ENCODE measurements around the gene GRIN2A. TPM values are rescaled to one million over a fixed set of nuclear protein-coding genes. Genes with fewer than 3 reads are reported as not detected.

GRIN2A gene
- total RNA-seq, 1 donor from 2014 or later: 4.1 TPM

DNA sequence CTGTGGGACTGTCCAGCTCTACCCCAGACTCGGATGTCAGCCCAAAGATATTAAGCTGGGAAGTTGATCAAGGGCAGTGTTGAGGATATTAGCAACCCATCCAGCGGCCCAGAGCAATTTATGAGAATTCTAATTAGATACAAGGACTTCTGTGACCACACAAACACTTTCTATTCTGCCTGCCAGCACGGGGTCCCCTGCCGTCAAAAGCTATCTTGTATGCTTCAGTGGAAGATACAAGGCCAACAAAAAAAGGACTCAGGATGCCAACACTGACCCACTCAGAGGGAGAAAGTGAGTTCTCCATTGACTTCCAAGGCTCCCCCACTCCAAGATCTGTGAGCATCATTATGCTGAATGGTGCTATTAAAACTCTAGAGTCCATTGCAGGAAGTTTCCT, 390.7 kb downstream of the GRIN2A start:
- ATAC-seq (ENCODE audit: poor library complexity): no peak
- intact Hi-C loops (cut with DNase I): no loop called here
- no peak for DNase-seq

DNA sequence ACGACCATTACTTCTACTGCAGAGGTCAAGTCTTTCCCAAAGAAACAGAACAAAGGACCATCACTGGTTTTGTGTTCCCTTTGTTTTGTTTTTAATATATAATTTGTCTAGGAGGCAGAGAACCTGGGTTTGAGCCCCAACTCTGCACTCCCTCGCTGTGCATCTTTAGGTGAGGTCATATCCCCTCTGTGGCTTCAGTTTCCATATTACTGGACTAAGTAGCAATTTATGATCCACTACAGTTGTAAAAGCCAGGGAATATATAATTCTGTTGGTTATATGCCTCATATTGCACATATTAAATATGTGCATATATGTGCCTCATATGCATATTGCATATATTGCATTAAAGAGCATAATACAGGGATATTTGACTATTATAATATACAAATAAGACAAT, 392.0 kb downstream of the GRIN2A start:
- ATAC-seq (ENCODE audit: poor library complexity) (no peak), DNase-seq (no peak)
- intact Hi-C loops (cut with DNase I): no loop called here

DNA sequence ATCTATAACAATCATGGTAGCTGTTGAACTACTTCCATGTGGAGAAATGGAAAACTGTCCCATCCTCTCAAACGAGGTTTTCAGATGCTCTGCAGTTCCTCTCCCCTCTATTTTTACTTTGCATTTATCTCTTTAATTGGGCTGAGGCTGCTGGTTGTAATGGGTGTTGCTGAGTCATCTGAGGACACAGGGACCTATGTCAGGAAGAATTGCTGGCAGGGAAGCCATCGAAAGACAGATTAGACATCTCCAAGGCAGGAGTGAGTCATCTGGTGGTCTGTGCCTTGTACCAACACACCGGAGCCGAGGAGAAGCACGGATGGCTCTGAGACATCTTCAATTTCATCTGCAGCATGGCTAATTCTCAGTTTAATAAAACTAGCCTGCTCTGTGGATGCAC, 394.5 kb downstream of the GRIN2A start:
- DNase-seq: no peak
- ATAC-seq (ENCODE audit: poor library complexity): peak; percentile 75

DNA sequence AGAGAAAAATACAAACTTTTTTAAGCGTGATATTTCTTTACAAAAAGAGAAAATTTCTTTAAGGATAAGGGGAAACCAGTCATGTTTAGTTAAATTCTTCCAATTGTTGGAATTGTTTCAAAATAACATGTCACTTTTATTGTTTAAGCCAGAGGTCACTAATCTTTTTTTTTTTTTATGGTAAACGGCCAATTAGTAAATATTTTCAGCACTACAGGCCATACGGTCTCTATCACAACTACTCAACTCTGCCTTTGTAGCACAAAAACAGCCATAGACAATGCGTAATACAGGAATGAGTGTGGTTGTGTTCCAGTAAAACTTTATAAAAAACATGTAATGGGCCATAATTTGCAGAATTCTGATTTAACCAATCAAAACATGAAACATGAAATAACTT, 401.4 kb downstream of the GRIN2A start:
- intact Hi-C loops (cut with DNase I): no loop called here
- ATAC-seq (ENCODE audit: poor library complexity) (no peak), DNase-seq (no peak)

More for the DNA sequence above, 394.5 kb downstream of the GRIN2A start:
- intact Hi-C loops (cut with DNase I): no loop called here

DNA sequence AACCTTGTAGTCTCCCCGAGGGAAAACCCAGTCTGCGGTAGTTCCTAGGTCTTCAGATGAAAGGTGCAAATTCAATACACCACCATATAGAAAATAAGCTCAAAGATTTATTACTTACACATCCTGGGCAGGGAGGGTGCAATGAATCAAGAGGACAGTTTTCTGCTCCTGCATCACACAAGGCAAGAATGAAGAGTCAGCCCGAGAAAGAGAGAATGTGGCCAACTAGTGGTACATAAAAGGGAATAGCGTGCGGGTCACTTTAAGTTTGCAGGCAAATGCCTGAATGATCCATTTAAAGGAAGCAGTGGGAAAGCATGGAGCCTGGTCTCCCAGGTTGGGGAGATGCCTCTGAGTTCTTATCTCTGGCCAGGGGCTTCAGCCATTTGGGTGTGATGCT, 403.4 kb downstream of the GRIN2A start:
- DNase-seq (no peak), ATAC-seq (ENCODE audit: poor library complexity) (no peak)
- intact Hi-C loops (cut with DNase I): no loop called here

DNA sequence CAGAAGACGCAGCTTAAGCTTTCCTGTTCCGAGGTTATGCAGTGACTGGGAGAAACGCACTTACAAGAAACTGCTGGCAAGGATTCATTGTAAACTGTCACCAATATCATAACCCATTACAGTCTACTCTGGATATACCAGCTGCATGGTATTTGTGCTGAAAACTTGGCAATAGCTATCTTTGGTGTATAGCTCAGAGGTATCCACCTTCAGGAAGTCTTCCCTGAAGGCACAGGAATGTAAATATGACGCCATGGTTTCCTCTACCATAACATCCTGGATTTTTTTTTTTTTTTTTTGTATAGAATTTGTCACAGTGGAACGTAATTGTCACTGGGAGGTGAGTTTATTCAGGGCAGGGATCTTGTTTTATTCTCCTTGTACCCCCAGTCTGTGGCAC, 406.2 kb downstream of the GRIN2A start:
- DNase-seq: no peak
- no peak for ATAC-seq (ENCODE audit: poor library complexity)
- intact Hi-C loops (cut with DNase I): no loop called here

DNA sequence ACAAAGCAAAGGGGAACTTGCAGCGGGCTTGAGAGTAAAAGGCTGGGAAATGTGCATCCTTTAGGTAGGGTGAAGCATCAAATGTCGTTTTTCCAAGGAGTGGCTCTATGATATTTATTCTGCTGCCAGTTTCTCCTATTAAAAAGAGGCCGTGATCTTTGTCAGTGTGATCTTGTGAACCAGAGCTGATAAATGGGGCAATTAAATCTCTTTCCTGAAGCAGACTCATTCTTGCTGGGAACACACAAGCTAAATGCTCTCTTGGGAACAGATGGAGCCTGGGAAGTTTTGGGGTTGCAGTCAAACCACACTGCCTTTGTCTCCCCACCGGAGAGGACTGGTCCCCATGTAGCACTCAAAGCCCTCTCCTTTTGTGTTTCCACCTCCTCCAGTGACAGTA, 408.9 kb downstream of the GRIN2A start:
- DNase-seq: no peak
- ATAC-seq (ENCODE audit: poor library complexity): no peak
- intact Hi-C loops (cut with DNase I): no loop called here

DNA sequence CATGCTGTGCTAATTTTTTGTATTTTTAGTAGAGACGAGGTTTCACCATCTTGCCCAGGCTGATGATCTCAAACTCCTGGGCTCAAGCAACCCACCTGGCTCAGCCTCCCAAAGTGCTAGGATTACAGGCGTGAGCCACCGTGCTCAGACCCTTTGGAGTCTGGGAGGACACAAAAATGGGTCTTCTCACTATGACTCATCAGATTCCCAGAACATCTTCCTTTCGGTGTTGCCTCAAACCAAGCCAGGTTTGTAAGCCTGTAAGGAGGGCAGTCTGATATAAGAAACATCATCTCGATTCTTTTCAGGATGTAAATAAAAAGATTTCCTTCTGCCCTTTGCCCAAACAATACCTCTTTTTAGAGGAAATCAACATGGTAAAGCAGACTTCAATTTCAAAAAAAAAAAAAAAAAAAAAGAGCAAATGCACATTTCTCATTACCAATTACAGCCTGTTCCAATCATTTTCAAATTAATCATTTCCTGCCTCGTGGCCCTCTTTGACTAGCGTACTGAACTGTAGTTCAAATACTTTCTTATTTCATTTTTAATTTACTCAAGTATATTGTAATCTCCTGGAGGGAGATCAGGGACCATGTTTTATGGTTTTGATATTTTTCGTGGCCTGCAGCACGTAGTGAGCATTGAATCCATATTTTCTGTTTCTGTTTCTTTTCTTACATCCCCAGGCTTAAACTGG, 409.6 kb downstream of the GRIN2A start:
- DNase-seq: no peak
- no peak for ATAC-seq (ENCODE audit: poor library complexity)
- intact Hi-C loops (cut with DNase I): no loop called here

DNA sequence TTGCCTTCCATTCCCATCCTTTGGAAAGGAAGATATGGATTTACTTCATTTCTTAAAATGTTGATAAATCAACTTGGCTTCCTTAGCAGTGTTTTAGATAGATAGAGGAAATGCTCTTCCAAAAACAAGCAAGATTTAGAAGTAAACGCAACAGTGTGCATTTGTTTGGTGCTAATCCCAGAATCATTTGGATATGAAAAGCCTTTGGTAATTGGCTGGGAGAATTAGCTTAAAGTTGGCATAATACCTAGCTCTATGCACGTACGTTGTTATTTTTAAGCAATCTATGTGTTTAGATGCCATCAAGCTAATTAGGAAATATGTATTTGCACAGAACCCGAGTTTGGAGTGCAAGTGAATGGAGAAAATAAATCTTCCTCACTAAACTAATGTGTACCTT, 415.3 kb downstream of the GRIN2A start:
- DNase-seq: no peak
- intact Hi-C loops (cut with DNase I): no loop called here
- ATAC-seq (ENCODE audit: poor library complexity): no peak

DNA sequence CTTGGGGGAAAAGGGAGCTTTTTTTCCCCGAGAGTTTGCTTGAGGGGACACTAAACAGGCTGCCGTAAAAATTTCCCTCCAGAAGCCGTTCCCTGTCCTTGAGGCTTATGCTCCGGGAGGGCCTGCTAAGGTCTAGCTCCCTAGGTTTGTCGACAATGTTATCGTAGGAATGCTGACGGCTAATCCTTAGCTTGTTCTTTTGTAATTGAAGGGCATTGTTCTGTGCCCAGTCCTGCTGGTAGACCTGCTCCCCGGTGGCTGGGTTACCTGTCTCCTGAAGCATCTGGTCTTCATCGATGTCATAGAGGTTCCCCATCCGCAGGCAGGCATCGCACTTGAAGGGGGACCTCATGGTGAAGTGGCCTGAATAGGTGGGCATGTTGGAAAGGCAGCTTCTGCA, 418.7 kb downstream of the GRIN2A start:
- DNase-seq (no peak), ATAC-seq (ENCODE audit: poor library complexity) (no peak)
- intact Hi-C loops (cut with DNase I): no loop called here

DNA sequence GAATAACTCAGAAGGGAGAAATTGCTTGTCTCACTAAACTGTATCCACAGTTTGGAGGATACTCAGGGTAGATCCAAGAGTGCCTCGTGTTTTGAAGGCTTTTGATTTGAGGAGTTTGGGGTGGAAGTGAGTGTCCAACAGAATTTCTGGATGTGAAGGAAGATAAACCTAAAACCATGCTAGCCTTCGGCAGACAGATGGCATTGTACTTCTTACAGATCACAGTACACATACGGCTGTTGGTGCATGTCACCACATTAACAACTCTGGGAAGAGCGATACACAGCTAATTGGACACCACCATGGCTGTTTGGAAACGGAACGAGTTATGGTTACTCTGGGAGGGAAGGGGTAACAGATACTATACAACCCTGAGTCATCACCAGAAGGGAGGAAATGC, 420.4 kb downstream of the GRIN2A start:
- DNase-seq (no peak), ATAC-seq (ENCODE audit: poor library complexity) (no peak)
- intact Hi-C loops (cut with DNase I): no loop called here

DNA sequence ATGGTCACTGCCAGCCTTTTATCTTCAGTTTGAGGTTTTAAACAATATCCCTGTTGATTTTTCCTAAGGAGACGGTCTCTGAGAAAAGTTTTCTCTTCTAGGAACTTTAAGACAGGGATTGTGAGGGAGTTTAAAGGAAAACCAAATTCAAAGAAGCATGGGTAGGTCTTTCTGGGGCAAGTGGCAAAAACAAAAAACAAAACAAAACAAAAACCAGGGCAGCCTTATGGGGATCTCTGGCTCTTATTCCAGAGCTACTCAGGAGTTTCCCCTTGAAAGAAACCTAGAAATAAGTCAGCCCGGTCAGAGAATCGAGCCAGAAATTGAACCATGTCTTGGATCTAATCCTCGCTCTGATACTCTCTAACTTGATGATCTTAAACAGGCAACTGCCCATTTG, 424.5 kb downstream of the GRIN2A start:
- intact Hi-C loops (cut with DNase I): no loop called here
- ATAC-seq (ENCODE audit: poor library complexity) (no peak), DNase-seq (no peak)

DNA sequence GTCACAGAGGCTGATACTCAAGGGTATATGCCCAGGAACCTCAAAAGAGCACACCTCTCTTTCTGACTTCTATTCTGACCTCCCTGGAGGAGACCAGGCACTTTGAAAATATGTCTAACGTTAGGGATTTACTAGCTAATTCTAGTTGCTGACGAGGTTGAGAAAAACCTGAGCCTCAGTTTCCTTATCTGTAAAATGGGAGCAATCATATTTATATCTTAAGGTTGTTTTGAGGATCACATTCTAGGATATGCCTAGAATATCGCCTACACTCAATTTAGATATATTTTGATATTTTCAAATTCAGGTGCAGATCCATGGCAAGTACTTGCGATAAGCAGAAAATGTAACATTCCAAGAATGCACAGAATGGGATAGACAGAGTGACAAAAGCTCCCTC, 425.8 kb downstream of the GRIN2A start:
- DNase-seq: no peak
- ATAC-seq (ENCODE audit: poor library complexity): no peak
- intact Hi-C loops (cut with DNase I): no loop called here

DNA sequence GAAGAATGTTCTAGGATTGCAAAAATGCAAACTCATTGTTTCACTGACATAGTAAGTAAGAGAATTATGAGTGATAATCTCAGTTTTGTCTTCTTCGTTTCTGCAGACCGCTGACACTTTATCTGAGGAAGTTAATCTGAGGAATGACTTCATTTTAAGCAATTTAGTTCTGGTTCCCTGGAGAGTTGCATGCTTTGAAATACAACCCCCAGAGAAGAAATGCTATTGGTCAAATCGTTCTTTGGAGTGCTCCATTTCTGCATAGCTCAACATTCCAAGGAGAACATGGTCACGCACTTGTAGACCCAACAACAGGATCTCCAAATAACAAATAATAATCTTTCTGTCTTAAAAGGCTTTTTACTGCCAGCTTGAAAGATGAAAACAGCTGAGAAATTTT, 427.1 kb downstream of the GRIN2A start:
- intact Hi-C loops (cut with DNase I): no loop called here
- DNase-seq: no peak
- ATAC-seq (ENCODE audit: poor library complexity): no peak

DNA sequence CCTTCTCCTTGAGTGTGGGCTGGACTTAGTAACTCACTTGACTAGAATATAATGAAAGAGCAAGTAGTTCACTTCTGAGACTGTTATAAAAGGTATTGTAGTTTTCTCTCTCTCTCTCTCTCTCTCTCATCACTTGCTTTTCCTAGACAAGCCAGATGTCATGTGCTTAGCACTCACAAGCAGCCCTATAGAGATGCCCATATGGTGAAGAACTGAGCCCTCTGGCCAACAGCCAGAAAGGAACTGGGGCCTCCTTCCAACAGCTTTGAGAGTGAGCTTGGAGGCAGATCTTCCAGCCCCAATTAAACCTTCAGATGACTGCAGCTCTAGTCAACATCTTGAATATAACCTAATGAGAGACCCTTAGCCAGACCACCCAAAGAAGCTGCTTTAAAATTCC, 440.5 kb downstream of the GRIN2A start:
- ATAC-seq (ENCODE audit: poor library complexity): no peak
- intact Hi-C loops (cut with DNase I): no loop called here
- no peak for DNase-seq

DNA sequence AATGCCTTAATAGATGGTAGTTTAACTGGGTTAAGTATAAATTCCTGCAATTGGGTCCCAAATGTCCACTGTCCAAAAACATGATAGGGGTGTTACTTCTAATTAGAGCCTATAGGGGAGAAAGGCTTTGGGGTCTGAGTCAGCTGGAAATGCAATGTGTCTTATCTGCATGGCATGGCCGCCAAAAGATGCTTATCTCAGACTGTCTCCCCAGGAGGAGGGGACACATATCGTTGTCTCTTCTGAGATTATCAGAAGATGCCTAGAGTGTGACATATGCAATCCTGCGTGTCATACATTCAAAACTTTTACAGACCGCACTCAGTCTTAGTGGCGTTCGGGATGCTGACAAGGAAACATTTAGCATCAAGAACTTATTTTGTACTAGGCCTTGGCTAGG, 442.9 kb downstream of the GRIN2A start:
- intact Hi-C loops (cut with DNase I): no loop called here
- DNase-seq (no peak), ATAC-seq (ENCODE audit: poor library complexity) (no peak)

DNA sequence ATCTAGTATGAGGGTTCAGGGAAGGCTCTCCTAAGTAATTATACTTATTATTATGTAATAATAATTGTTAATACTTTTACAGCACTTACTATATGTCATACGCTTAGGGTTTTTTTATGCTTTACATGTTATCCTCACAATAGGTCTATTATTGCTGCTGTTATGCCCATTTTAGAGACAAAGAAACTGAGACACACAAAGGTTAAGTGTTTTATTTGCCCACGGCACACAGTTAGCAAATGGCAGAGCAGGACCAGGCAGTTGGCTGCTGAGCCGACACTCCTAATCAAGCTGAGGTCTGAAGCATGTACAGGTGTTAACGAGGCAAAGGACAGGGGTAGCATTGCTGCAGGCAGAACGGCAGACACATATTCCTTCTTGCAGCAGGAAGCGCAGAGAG, 443.5 kb downstream of the GRIN2A start:
- intact Hi-C loops (cut with DNase I): no loop called here
- DNase-seq (no peak), ATAC-seq (ENCODE audit: poor library complexity) (no peak)

DNA sequence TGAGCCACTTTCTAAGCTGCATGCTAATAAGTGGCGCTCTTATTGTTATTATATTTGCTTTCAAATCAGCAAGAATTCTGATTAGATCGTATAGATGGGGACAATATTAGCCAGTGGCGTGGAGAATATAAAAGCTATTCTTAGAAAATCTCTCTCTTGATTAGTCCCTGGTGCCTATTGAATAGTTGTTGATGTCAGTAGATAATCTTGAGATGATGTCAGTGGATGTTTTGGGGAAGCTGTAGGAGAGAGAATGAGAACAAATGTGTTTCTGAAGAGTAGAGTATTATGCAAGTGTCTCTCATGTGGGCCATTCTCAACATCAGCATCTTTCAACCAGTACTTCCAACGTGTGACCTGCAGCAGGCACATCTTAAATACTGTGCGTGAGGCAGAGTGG, 445.7 kb downstream of the GRIN2A start:
- intact Hi-C loops (cut with DNase I): no loop called here
- ATAC-seq (ENCODE audit: poor library complexity) (no peak), DNase-seq (no peak)

DNA sequence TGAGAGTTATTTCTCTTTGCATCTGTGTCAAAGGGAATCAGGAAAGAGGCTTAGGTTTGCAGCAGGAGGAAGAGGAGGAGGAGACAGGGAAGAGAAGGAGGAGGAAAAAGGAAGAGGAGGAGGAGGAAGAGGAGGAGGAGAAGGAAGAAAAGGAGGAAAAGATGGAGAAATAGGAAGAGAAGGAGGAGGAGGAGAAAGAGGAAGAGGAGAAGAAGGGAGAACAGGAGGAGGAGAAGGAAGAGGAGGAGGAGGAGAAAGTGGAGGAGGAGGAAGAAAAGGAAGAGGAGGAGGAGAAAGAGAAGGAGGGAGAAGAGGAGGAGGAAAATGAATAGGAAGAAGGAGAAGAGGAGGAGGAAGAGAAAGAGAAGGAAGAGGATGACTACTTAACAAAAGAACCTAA, 459.1 kb downstream of the GRIN2A start:
- no peak for DNase-seq
- no peak for ATAC-seq (ENCODE audit: poor library complexity)
- intact Hi-C loops (cut with DNase I): no loop called here

DNA sequence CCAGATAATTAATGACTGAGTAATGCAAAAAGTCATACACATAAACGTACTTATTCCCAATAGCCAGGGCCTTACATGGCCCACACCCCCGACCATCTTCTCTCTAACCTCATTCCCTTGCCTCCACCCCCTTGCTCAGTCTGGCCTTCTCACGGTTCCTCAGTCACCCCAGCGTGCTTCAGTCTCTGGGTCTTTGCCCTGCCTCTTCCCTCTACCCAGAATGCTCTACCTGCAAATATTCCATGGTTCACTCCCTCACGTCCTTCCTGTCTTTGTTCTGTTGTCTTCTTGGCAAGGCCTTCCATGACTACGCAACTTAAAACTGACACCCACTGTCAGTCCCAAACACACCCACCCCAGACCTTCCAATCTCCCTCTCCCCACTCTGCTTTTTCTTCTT, 468.3 kb downstream of the GRIN2A start:
- DNase-seq (no peak), ATAC-seq (ENCODE audit: poor library complexity) (no peak)
- intact Hi-C loops (cut with DNase I): no loop called here

DNA sequence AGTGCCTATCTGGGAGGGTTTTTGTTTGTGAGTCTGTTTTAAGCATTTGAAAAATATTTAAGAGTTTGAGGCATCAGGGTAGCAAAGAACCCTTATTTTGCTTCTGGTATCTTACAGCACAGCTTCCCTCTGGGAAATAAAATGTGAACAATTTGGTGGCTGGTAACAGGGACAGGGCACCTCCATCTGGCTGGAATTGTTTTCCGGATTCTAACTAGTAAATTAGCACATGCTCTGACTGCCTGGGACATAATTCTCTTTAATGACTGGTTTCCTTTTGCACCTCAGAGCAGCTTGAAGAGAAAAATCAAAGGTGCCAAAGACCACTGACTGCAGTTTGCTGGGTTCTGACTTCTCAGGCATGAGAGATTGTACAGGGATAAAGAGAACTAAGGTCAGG, 469.1 kb downstream of the GRIN2A start:
- ATAC-seq (ENCODE audit: poor library complexity): no peak
- intact Hi-C loops (cut with DNase I): no loop called here
- no peak for DNase-seq

Data from Right ventricle myocardium superior (tissue), 1 donor.